Smooth muscle cell of the brain vasculature (primary cell): ENCODE results near the gene IGSF6.
"Not testable (repeated sequence)": the region's sequence is repeated elsewhere in the genome, so short reads cannot be mapped to it uniquely, and the experiment has no call there.

ENCODE experiments used
- DNase-seq: peaks from one replicate; pipeline ENCODE4 v3.0.0-alpha.2; 2012; ENCODE audit warnings: low read depth, low spot score

The IGSF6 gene

GRCh38 chr16:21629616-21630539 is 22.5 kb downstream of the IGSF6 start:
- not testable (repeated sequence) for DNase-seq

- no peak for DNase-seq
These were observed 23.6 kb downstream of the IGSF6 start for GRCh38 chr16:21628772-21629171.

GRCh38 chr16:21628121-21628726 is 24.2 kb downstream of the IGSF6 start:
- no peak for DNase-seq

- peak; percentile 59 for DNase-seq
These were observed 25.6 kb downstream of the IGSF6 start for GRCh38 chr16:21626659-21627277.

- DNase-seq: no peak
These were observed 27.4 kb downstream of the IGSF6 start for GRCh38 chr16:21625026-21625425.

- DNase-seq: no peak
These were observed 29.9 kb downstream of the IGSF6 start for GRCh38 chr16:21622545-21622944.

- no peak for DNase-seq
These were observed 31.8 kb downstream of the IGSF6 start for GRCh38 chr16:21620592-21620991.

GRCh38 chr16:21619765-21620425 is 32.5 kb downstream of the IGSF6 start:
- DNase-seq: no peak

GRCh38 chr16:21618281-21618680 is 34.1 kb downstream of the IGSF6 start:
- no peak for DNase-seq

- no peak for DNase-seq
These were observed 34.8 kb downstream of the IGSF6 start for GRCh38 chr16:21617607-21618006.

GRCh38 chr16:21614896-21615295 is 37.5 kb downstream of the IGSF6 start:
- no peak for DNase-seq

- no peak for DNase-seq
These were observed 38.6 kb downstream of the IGSF6 start for GRCh38 chr16:21613781-21614180.

GRCh38 chr16:21613361-21613760 is 39.0 kb downstream of the IGSF6 start:
- DNase-seq: no peak

GRCh38 chr16:21611556-21612384 is 40.6 kb downstream of the IGSF6 start:
- DNase-seq: no peak

GRCh38 chr16:21611198-21611555 is 41.2 kb downstream of the IGSF6 start:
- no peak for DNase-seq

GRCh38 chr16:21610766-21611165 is 41.6 kb downstream of the IGSF6 start:
- no peak for DNase-seq

- DNase-seq: no peak
These were observed 42.3 kb downstream of the IGSF6 start for GRCh38 chr16:21610006-21610544.

- DNase-seq: no peak
These were observed 43.6 kb downstream of the IGSF6 start for GRCh38 chr16:21608639-21609328.

GRCh38 chr16:21605848-21606247 is 46.6 kb downstream of the IGSF6 start:
- DNase-seq: not testable (repeated sequence)

GRCh38 chr16:21603928-21604327 is 48.5 kb downstream of the IGSF6 start:
- DNase-seq: no peak
